Adipose tissue (tissue), 3 donors: ENCODE measurements around the gene ADCY10. TPM values are rescaled to one million over a fixed set of nuclear protein-coding genes. Genes with fewer than 3 reads are reported as not detected.
"Not testable (repeated sequence)": the region's sequence is repeated elsewhere in the genome, so short reads cannot be mapped to it uniquely, and the experiment has no call there.

ENCODE experiments used
- H3K27ac ChIP-seq: one replicate; pipeline ENCODE4 v1.5.1; 2013; ENCODE audit warnings: low read depth, low read length
- WGBS, 3 donors: extraction: QIAGEN DNeasy Blood & Tissue Kit; methylation state at CpG; one replicate each; pipeline ENCODE4 v1.1.7; 2013; 5-methylcytosine and 5-hydroxymethylcytosine counted together
- polyA plus RNA-seq, 3 donors: library from polyadenylated mRNA; stranded (reverse); fragments of 200-250 nt; gene quantifications; one replicate each; pipeline ENCODE4 v1.2.3, GENCODE V29; 2013
- donor health status: healthy with polysubstance abuse.
- donor health status: Bipolar disorder and iron deficiency.
- donor health status: healthy.

The ADCY10 gene
- polyA plus RNA-seq, 3 donors: 0.09 to 0.18 (median 0.11) TPM

DNA sequence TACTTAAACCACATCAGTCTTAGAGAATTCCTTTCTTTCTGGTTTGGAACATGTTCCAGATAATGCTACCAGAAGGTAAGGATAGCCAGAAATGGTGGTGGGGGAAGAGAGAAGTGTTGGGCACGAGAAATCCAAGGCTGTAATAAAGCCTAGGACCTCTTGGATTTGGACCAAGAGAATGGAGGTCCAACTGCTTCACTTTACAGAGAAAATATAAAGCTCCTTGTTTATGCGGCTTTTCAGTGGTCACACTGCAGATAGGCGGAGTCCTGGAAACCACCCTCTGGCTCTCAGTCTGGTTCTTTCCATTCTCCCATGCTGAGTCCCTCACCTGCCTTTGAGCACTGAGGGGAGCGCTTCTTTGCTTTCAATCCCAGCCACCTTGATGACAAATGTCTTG is 87.8 kb downstream of the ADCY10 start:
- 87 to 93% (median 90%) methylated on average over 4 of the region's 4 CpGs for WGBS, 3 donors
- no peak overlapping the region for H3K27ac ChIP-seq

DNA sequence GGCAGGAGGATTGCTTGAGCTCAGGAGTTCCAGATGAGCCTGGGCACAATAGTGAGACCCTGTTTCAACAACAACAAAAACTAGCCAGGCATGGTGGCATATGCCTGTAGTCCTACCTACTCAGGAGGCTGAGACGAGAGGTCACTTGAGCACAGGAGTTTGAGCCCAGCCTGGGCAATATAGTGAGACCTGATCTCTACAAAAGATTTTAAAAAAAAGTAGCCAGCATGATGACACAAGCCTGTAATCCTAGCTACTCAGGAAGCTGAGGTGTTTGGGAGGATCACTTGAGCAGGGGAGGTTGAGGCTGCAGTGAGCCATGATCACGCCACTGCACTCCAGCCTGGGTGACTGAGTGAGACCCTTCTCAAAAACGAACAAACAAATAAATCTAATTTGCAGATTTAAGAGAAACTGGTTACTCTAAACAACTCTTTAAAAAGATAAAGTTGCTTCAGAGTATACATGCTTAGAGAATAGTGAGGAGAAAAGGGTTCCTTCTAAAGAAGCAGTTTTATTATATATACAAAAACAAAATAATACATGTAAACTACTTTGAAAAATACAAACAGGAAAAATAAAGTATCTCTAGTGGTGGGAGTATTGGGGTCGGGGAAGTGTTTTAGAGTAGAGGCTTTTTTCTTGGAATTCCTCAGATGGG is 88.4 kb downstream of the ADCY10 start:
- no peak overlapping the region for H3K27ac ChIP-seq
- WGBS, 3 donors: 70 to 84% (median 82%) methylated on average over 4 of the region's 4 CpGs

GRCh38 chr1:167824163-167824794 is 89.7 kb downstream of the ADCY10 start:
- 68 to 71% (median 71%) methylated on average over 9 of the region's 9 CpGs for WGBS, 3 donors
- no peak overlapping the region for H3K27ac ChIP-seq

- no peak overlapping the region for H3K27ac ChIP-seq
- WGBS, 3 donors: 71 to 84% (median 74%) methylated on average over 4 of the region's 4 CpGs
Observed at GRCh38 chr1:167821969-167822685, 91.8 kb downstream of the ADCY10 start.

GRCh38 chr1:167821356-167821685 is 92.6 kb downstream of the ADCY10 start:
- 91 to 96% (median 95%) methylated on average over 6 of the region's 6 CpGs for WGBS, 3 donors
- H3K27ac ChIP-seq: no peak overlapping the region

GRCh38 chr1:167820684-167821355 is 93.1 kb downstream of the ADCY10 start:
- H3K27ac ChIP-seq: no peak overlapping the region
- WGBS, 3 donors: 87 to 90% (median 87%) methylated on average over 12 of the region's 12 CpGs

- 11 to 16% (median 11%) methylated on average over 34 to 35 of the region's 35 CpGs for WGBS, 3 donors
Observed at GRCh38 chr1:167819849-167820683, 93.9 kb downstream of the ADCY10 start.

DNA sequence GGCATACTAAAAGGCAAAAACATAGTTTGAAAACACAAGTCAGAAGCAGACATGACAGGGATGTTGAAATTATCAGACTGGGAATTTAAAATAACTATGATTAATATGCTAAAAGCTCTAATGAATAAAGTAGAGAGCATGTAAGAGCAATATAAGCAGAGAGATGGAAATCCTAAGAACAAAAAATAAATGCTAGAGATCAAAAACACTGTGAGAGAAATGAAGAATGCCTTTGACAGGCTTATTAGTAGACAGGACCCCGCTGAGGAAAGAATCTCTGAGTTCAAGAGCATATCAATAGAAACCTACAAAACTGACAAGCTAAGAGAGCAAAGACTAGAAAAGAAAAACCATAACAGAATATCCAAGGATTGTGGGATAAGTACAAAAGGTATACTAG is 98.3 kb downstream of the ADCY10 start:
- 95 to 100% (median 96%) methylated on average over 1 of the region's 1 CpG for WGBS, 3 donors
- H3K27ac ChIP-seq: no peak overlapping the region

More at GRCh38 chr1:167819849-167820683, 93.9 kb downstream of the ADCY10 start:
- peak overlapping the region; percentile 56 for H3K27ac ChIP-seq

- no peak overlapping the region for H3K27ac ChIP-seq
Observed at GRCh38 chr1:167812972-167813371, 101.0 kb downstream of the ADCY10 start.

DNA sequence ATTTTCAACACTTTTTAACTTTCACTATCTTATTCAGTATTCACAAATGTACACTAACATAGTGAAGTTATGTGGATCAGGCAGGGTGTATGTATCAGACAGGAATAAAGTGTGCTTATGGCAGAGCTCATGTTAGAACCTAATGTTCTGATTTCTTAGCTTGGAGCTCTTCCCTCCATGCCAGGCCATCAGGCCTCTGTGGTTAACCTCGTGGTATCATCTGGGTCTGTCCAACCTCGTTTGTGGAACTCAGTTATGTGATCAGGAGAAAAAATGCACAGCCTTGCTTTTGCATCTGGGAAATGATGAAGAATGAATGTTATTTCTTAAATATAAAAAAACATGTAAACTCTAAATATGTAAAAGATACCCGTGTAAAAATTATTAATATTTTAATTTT is 105.2 kb downstream of the ADCY10 start:
- 55 to 66% (median 64%) methylated on average over 3 of the region's 3 CpGs for WGBS, 3 donors
- no peak overlapping the region for H3K27ac ChIP-seq

- H3K27ac ChIP-seq: no peak overlapping the region
Observed at GRCh38 chr1:167808104-167808503, 105.8 kb downstream of the ADCY10 start.

GRCh38 chr1:167806676-167807075 is 107.3 kb downstream of the ADCY10 start:
- 93 to 95% (median 94%) methylated on average over 10 to 12 of the region's 12 CpGs for WGBS, 3 donors
- not testable (repeated sequence) for H3K27ac ChIP-seq

More at GRCh38 chr1:167808104-167808503, 105.8 kb downstream of the ADCY10 start:
- 87 to 90% (median 88%) methylated on average over 3 of the region's 3 CpGs for WGBS, 3 donors

GRCh38 chr1:167806235-167806634 is 107.7 kb downstream of the ADCY10 start:
- H3K27ac ChIP-seq: not testable (repeated sequence)
- 94% methylated on average over 19 to 23 of the region's 23 CpGs for WGBS, 3 donors

DNA sequence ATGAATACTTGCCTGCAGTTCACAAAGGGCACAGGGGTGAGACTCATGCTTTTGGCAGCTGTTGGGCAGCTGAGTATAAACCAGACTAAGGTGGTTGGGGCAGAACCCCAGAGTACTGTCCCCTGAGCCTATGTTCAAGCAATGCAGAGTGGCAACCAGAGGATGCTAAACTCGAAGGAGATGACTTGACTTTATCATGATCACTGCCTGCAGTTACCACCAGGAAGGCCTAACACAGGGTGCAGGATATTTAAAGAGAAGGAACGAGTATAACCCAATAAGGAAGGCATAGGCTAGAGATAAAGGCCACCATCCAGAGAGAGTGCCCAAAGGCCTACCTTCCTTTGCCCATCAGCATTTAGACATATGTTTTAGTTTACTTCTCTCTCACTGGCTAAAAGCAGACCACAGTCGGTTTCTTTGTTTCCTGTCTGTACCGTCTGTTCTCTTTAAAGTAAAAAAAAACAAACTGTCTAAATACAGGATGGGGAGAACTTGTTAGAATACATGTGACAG is 108.8 kb downstream of the ADCY10 start:
- no peak overlapping the region for H3K27ac ChIP-seq
- 50 to 69% (median 52%) methylated on average over 4 of the region's 4 CpGs for WGBS, 3 donors

DNA sequence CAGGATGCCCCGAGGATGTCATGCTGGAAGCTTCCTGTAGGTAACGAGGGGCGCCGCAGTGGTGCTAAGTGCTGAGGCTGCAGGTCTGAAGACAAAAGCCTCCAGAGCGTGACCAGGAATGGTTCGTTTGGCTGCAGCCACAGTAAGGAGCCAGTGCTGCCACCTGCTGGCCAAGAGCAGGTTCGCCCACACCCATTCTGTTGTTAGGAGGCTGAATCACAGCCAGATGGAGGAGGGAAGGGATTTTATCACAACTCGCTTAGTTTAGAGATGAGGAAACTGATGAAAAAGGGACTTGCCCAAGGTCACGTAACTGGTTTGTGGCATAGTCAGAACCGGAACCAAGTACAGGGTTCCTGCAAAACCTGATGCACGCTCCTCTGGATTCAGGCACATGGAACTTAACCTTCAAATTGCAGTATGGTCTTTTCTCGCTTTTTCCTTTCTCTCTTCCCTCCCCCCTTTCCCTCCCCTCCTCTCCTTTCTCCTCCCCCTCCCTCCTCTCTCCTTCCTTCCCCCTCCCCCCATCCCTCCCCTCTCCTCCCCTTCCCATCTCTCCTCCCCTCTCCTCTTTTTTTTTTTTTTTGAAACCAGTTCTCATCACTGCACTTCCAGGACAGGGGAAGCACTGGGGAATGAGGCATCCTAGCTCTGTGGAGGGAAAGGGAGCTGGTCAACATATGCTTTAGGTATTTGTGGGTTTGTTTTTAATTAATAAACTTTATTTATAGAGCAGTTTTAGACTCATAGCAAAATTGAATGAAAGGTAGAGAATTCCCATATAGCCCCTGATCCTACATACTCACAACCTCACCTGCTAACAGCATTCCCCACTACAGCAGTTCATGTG is 110.4 kb downstream of the ADCY10 start:
- 6 to 11% (median 11%) methylated on average over 12 of the region's 12 CpGs for WGBS, 3 donors
- H3K27ac ChIP-seq: no peak overlapping the region

DNA sequence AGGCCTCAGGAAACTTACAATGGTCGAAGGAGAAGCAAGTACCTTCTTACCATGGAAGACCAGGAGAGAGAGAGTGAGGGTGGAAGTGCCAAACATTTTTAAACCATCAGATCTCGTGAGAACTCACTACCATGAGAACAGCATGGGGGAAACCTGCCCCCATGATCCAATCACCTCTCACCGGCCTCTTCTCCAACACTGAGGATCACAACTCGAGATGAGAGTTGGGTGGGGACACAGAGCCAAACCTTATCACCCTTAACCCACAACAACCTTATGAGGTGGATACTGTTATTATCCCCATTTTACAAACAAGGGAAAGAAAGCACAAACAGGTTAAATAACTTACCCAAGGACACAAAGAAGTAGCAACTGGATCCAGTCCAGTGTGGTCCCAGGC is 111.7 kb downstream of the ADCY10 start:
- 91 to 99% (median 95%) methylated on average over 4 of the region's 4 CpGs for WGBS, 3 donors
- H3K27ac ChIP-seq: no peak overlapping the region

GRCh38 chr1:167800251-167800650 is 113.7 kb downstream of the ADCY10 start:
- H3K27ac ChIP-seq: no peak overlapping the region
- WGBS, 3 donors: 71 to 73% (median 72%) methylated on average over 3 of the region's 3 CpGs
